Tibial nerve (tissue), 4 donors: ENCODE results near the gene KRTAP2-2. TPM values are rescaled to one million over a fixed set of nuclear protein-coding genes. Genes with fewer than 3 reads are reported as not detected.
"Not testable (repeated sequence)": the region's sequence is repeated elsewhere in the genome, so short reads cannot be mapped to it uniquely, and the experiment has no call there.

ENCODE experiments used
- DNase-seq, 2 donors: peaks; one replicate each; pipeline ENCODE4 v3.0.0-alpha.2; 2019; ENCODE audit warnings: low spot score in 2 of 2
- H3K27ac ChIP-seq, 4 donors: fragments of 200-600 bp; sonication (generic) in 3 of 4; one replicate each; pipeline ENCODE4 v1.5.1; 2017 to 2019; ENCODE audit warnings: mild to moderate bottlenecking in 1 of 4
- H3K27me3 ChIP-seq, 2 donors: fragments of 200-600 bp; sonication (generic) in 1 of 2; one replicate each; pipeline versions ENCODE4 v1.5.1 to v1.6.0; 2017 to 2019
- H3K36me3 ChIP-seq, 3 donors: fragments of 200-600 bp; sonication (generic); one replicate each; pipeline ENCODE4 v1.5.1; 2018 to 2019
- H3K4me1 ChIP-seq, 4 donors: fragments of 200-600 bp; sonication (generic) in 3 of 4; one replicate each; pipeline ENCODE4 v1.5.1; 2017 to 2019
- H3K4me3 ChIP-seq, 4 donors: fragments of 200-600 bp; sonication (generic) in 3 of 4; one replicate each; pipeline ENCODE4 v1.5.1; 2017 to 2019; ENCODE audit warnings: mild to moderate bottlenecking in 1 of 4, moderate library complexity in 1 of 4
- H3K9me3 ChIP-seq, 4 donors: fragments of 200-600 bp; sonication (generic) in 3 of 4; one replicate each; pipeline ENCODE4 v1.5.1; 2017 to 2019
- EP300 ChIP-seq, 2 donors: sonication (generic); formaldehyde crosslinking; IDR thresholded peaks; one replicate each; pipeline ENCODE4 v1.6.1; 2017; ENCODE audit warnings: antibody characterized with exemption in 2 of 2, mild to moderate bottlenecking in 1 of 2
- POLR2A ChIP-seq, 2 donors: fragments of 450-650 bp; IDR thresholded peaks; one replicate each; pipeline ENCODE4 v1.6.1; 2017; ENCODE audit warnings: antibody characterized with exemption in 2 of 2, mild to moderate bottlenecking in 2 of 2, moderate library complexity in 2 of 2
- WGBS, 2 donors: methylation state at CpG; one replicate each; pipeline ENCODE4 v1.1.5; 2018; 5-methylcytosine and 5-hydroxymethylcytosine counted together
- total RNA-seq, 4 donors: library from RNA; depleted of rRNA; stranded (reverse); fragments of >200 nt; gene quantifications; one replicate each; pipeline ENCODE4 v1.1.0, GENCODE V29; 2016
- TF ChIP-seq, protein P1 (sequence below), 5 experiments: fragments of 200-600 bp in 3 of 5; fragments of 450-650 bp in 2 of 5; sonication (generic) in 3 of 5; IDR thresholded peaks; one replicate each; pipeline ENCODE4 v1.5.1; 2016 to 2019; ENCODE audit warnings: antibody characterized with exemption in 5 of 5, mild to moderate bottlenecking in 3 of 5, moderate library complexity in 2 of 5

The KRTAP2-2 gene
- total RNA-seq, 4 donors from 2014 or later, result not detected

DNA sequence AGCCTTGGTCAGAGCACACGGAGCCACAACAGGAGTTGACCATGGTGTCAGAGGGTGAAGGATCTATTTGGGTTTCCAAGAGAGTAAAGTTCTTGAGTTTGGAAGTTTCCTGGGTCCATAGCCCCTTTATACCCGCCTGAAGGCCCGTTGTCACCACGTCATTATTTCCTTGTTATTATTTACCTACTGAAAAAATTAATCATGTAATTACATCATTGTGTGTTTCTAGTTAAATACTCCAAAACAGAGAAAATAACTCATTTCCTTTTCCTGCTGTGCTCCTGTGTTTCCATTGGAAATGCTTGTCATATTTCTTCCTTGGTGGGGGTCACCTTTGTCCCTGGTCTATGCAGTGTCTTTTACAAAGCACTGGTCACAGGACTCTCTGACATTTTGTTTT lies 43.0 kb upstream of the KRTAP2-2 start, which contains the start of gene KRTAP4-8:
TSS of gene KRTAP4-8 (minus strand) at position 101 of the 400 bp plus-strand sequence. CDS start at position 43, 58 bp downstream.
- Histone ChIP-seq H3K9me3 (no peaks in the 10 kb centered on the region), H3K36me3 (no peaks in the 10 kb centered on the region), H3K4me3 (no peak within 1 kb of the TSS), H3K4me1 (no peaks in the 10 kb centered on the region), H3K27me3 (no peaks in the 10 kb centered on the region), H3K27ac (no peak within 1 kb of the TSS)
- WGBS, 2 donors, result 62 to 73% methylated on average over 4 of the region's 4 CpGs
- DNase-seq, result no peak
- TF ChIP-seq, protein P1, sequence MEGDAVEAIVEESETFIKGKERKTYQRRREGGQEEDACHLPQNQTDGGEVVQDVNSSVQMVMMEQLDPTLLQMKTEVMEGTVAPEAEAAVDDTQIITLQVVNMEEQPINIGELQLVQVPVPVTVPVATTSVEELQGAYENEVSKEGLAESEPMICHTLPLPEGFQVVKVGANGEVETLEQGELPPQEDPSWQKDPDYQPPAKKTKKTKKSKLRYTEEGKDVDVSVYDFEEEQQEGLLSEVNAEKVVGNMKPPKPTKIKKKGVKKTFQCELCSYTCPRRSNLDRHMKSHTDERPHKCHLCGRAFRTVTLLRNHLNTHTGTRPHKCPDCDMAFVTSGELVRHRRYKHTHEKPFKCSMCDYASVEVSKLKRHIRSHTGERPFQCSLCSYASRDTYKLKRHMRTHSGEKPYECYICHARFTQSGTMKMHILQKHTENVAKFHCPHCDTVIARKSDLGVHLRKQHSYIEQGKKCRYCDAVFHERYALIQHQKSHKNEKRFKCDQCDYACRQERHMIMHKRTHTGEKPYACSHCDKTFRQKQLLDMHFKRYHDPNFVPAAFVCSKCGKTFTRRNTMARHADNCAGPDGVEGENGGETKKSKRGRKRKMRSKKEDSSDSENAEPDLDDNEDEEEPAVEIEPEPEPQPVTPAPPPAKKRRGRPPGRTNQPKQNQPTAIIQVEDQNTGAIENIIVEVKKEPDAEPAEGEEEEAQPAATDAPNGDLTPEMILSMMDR (IDR thresholded peaks at IDR 0.05), result no peak
- TF ChIP-seq POLR2A (IDR thresholded peaks at IDR 0.05) (no peak), EP300 (IDR thresholded peaks at IDR 0.05) (no peak)

DNA sequence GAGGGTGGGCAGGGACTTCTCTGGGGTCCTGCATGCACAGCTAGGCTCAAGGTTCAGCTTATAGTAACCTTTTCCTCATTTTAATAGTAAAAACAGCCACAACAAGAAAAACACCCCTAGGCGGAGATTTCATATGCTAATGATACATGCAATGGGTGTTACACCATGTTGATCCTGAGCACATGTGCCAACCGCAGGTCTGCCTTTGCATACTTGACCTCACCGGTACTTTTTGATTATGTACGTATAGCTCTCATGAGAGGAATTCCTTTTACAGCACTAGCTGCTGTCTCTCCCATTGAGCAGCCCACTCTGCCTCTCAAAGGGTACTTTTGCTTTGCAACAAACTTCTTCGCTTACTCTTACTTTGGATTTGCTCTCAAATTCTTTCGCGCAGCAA lies 41.0 kb upstream of the KRTAP2-2 start:
- TF ChIP-seq EP300 (IDR thresholded peaks at IDR 0.05) (no peak), POLR2A (IDR thresholded peaks at IDR 0.05) (no peak)
- TF ChIP-seq, protein P1 (IDR thresholded peaks at IDR 0.05), result no peak
- no peak overlapping the region for H3K4me3 ChIP-seq
- no peaks in the 10 kb centered on the region for H3K36me3 ChIP-seq
- DNase-seq, result no peak
- H3K27me3 ChIP-seq, result no peaks in the 10 kb centered on the region
- no peaks in the 10 kb centered on the region for H3K4me1 ChIP-seq
- H3K27ac ChIP-seq, result no peak overlapping the region
- no peaks in the 10 kb centered on the region for H3K9me3 ChIP-seq
- 62 to 65% methylated on average over 7 of the region's 7 CpGs for WGBS, 2 donors

DNA sequence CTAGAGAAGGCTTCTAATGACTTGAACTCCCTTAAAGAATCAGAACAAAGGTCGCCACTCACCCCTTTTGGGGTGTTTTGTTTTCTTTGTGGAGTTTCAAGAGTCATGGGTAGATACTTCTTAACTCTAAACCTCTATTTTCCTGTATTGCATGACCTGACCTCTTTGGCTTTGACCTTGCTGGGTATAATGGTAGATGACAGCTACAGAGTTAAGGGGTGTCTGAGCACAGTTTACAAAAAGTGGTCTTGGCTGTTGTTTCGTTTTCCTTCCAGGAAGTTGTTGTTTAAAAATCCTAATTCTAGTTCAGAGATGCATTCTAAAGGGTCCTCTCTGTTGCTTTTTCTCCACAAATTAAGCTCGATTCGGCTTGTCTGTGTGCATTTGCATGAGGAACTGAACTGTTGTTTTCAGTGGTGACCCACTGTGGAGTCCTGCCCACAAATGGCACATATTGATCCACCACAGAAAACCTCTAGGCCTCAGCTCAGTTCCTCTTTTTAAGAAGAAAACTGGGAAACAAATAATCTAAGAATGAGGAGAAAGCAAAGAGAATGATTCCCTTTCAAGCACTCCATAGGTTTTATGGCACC lies 33.8 kb upstream of the KRTAP2-2 start:
- not testable (repeated sequence) for H3K27ac ChIP-seq, H3K4me3 ChIP-seq, H3K4me1 ChIP-seq, DNase-seq, H3K9me3 ChIP-seq, H3K36me3 ChIP-seq, H3K27me3 ChIP-seq
- WGBS, 2 donors, result 60 to 78% methylated on average over 4 of the region's 4 CpGs

DNA sequence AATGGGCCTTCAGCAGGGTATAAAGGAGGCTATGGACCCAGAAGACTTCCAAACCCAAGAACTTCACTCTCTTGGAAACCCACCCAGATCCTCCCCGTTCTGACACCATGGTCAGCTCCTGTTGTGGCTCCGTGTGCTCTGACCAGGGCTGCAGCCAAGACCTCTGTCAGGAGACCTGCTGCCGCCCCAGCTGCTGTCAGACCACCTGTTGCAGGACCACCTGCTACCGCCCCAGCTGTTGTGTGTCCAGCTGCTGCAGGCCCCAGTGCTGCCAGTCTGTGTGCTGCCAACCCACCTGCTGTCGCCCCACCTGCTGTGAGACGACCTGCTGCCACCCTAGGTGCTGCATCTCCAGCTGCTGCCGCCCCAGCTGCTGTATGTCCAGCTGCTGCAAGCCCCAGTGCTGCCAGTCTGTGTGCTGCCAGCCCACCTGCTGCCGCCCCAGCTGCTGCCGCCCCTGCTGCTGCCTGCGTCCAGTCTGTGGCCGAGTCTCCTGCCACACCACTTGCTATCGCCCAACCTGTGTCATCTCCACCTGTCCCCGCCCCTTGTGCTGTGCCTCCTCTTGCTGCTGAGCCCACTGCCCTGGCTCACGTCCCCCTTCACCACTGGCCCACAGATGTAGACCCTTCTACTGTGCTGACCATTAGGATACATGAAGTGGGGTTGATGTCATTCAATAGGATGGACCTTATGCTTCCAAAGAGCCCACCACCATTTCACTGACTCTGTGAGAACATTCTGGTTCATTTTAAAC lies 29.2 kb upstream of the KRTAP2-2 start, which contains the start of gene KRTAP4-7:
TSS of gene KRTAP4-7 (plus strand) at position 51 of the 757 bp plus-strand sequence. CDS start at position 108, 57 bp downstream.
- not testable (repeated sequence) for H3K4me1 ChIP-seq, H3K36me3 ChIP-seq, H3K27me3 ChIP-seq, H3K9me3 ChIP-seq, DNase-seq, H3K4me3 ChIP-seq, H3K27ac ChIP-seq
- 70 to 82% methylated on average over 5 to 9 of the region's 14 CpGs for WGBS, 2 donors

DNA sequence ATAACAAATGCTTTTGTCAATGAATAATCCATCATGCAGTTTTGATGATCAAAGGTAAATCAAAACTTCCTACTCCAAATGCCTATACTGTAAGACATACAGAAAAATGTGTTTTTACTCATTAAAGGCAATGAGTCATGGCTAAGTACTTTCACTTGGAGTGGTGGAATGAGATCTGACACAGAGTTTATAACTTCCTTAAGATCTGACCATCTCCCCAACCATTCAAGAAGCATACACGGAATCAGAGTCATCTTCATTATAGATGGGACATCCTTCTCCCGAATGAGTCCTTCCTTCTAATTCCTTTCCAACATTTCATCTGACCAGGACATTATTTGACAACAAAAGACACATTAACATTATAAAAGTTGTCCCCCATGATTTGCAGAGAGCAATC lies 28.4 kb upstream of the KRTAP2-2 start:
- DNase-seq, H3K27ac ChIP-seq, H3K4me3 ChIP-seq, H3K9me3 ChIP-seq, H3K4me1 ChIP-seq, H3K27me3 ChIP-seq, H3K36me3 ChIP-seq: not testable (repeated sequence)
- 72 to 75% methylated on average over 2 of the region's 2 CpGs for WGBS, 2 donors

DNA sequence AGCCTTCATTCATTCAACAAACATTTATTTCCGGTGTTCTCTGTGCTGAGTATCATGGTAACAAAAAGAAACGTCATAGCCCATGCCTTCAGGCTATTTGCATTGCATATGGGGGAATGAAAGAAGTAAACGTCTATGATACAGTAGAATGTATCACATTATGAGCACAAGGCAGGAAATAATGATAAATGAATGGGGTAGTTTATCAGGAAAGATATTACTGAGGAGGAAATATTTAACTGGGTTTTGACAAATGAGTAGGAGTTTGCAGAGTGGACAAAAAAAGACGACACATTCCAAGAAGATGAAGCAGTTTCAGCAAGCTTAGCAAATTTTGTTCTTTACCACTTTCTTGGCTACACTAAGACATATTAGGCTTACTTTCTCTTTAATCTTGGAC lies 27.6 kb upstream of the KRTAP2-2 start:
- Histone ChIP-seq H3K4me3 (no peak overlapping the region), H3K36me3 (no peaks in the 10 kb centered on the region), H3K9me3 (no peaks in the 10 kb centered on the region), H3K4me1 (no peaks in the 10 kb centered on the region), H3K27ac (no peak overlapping the region), H3K27me3 (no peaks in the 10 kb centered on the region)
- no peak for DNase-seq
- TF ChIP-seq, protein P1 (IDR thresholded peaks at IDR 0.05), result no peak
- TF ChIP-seq POLR2A (IDR thresholded peaks at IDR 0.05), result no peak
- TF ChIP-seq EP300 (IDR thresholded peaks at IDR 0.05), result no peak
- WGBS, 2 donors, result 47 to 52% methylated on average over 4 of the region's 4 CpGs
